WTC11 (cell line): ENCODE results near the gene VIPR2.

Experiments used
- ATF1 ChIP-seq: sonication (generic); formaldehyde crosslinking; IDR thresholded peaks from 2 replicates; pipeline ENCODE4 v1.8.1; 2023; ENCODE audit warnings: mild to moderate bottlenecking, moderate library complexity, missing genetic modification reagents
- CTCF ChIP-seq: fragments of 200-600 bp; IDR thresholded peaks from 2 replicates; pipeline ENCODE4 v1.8.0; 2022; ENCODE audit warnings: antibody characterized with exemption
- FOXJ3 ChIP-seq: sonication (generic); formaldehyde crosslinking; IDR thresholded peaks from 2 replicates; pipeline ENCODE4 v1.9.0; 2021; ENCODE audit warnings: missing genetic modification reagents, mild to moderate bottlenecking, borderline replicate concordance
- FOXP1 ChIP-seq: sonication (generic); formaldehyde crosslinking; IDR thresholded peaks from 2 replicates; pipeline ENCODE4 v1.8.0; 2022; ENCODE audit warnings: missing genetic modification reagents, mild to moderate bottlenecking, moderate library complexity, borderline replicate concordance
- HMGXB4 ChIP-seq: sonication (generic); formaldehyde crosslinking; IDR thresholded peaks from 2 replicates; pipeline ENCODE4 v1.8.1; 2023; ENCODE audit warnings: mild to moderate bottlenecking, moderate library complexity, missing genetic modification reagents
- MXD4 ChIP-seq: fragments of 250-450 bp; sonication (Bioruptor Pico); IDR thresholded peaks from 2 replicates; pipeline ENCODE4 v1.8.0; 2021; ENCODE audit warnings: mild to moderate bottlenecking, moderate library complexity, borderline replicate concordance
- TP53 ChIP-seq: sonication (generic); formaldehyde crosslinking; IDR thresholded peaks from 2 replicates; pipeline ENCODE4 v1.8.1; 2023; ENCODE audit warnings: mild to moderate bottlenecking, missing genetic modification reagents
- USF1 ChIP-seq: sonication (generic); formaldehyde crosslinking; IDR thresholded peaks from 2 replicates; pipeline ENCODE4 v1.8.0; 2022; ENCODE audit warnings: mild to moderate bottlenecking, missing genetic modification reagents
- ZNF138 ChIP-seq: sonication (generic); formaldehyde crosslinking; conservative IDR thresholded peaks from 2 replicates; pipeline ENCODE4 v1.8.1; 2022; ENCODE audit warnings: mild to moderate bottlenecking, moderate library complexity, missing genetic modification reagents
- ZNF416 ChIP-seq: fragments of 250-450 bp; sonication (Bioruptor Pico); IDR thresholded peaks from 2 replicates; pipeline ENCODE4 v1.9.0; 2021; ENCODE audit warnings: mild to moderate bottlenecking, inconsistent platforms

GRCh38 chr7:159025161-159025779 lies 119.4 kb downstream of the VIPR2 start:
- TF ChIP-seq CTCF (no peak), ZNF138 (CRISPR knock-in tag) (no peak), FOXP1 (CRISPR knock-in tag) (no peak), ZNF416 (no peak), ATF1 (CRISPR knock-in tag) (no peak), HMGXB4 (CRISPR knock-in tag) (no peak), FOXJ3 (CRISPR knock-in tag) (no peak), MXD4 (CRISPR knock-in tag) (no peak), USF1 (CRISPR knock-in tag) (no peak), TP53 (CRISPR knock-in tag) (no peak)
